WI38 (cell line): Measurements from ENCODE around the gene AOAH.

Source experiments
- H3K4me3 ChIP-seq: 2 replicates; pipeline ENCODE4 v1.5.1; 2011; ENCODE audit warnings: low read depth, mild to moderate bottlenecking, control low read depth, low read length
- TF ChIP-seq, protein P1 (sequence below): IDR thresholded peaks from 2 replicates; pipeline ENCODE4 v1.5.1; 2012; ENCODE audit warnings: low read depth, mild to moderate bottlenecking, control low read depth, low read length

AOAH gene

DNA sequence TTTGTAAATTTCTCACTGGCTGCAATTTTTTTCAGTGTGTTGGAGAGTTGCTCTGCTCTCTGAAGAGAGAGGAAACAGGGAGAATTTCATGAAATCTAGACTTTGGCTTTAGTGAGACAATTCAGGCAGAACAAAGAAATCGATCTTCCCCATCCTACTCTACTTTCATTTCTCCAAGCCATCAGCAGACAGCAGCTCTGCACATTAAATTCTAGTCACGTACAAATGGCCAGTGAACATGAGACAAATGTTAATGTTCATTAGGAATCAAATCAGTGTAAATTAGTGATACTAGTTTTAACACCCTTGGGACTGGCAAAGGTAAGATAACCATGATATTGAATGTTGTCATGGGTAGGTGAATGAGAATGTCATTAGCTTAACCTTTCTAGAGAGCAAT is 193.8 kb downstream of the AOAH start:
- TF ChIP-seq, protein P1, sequence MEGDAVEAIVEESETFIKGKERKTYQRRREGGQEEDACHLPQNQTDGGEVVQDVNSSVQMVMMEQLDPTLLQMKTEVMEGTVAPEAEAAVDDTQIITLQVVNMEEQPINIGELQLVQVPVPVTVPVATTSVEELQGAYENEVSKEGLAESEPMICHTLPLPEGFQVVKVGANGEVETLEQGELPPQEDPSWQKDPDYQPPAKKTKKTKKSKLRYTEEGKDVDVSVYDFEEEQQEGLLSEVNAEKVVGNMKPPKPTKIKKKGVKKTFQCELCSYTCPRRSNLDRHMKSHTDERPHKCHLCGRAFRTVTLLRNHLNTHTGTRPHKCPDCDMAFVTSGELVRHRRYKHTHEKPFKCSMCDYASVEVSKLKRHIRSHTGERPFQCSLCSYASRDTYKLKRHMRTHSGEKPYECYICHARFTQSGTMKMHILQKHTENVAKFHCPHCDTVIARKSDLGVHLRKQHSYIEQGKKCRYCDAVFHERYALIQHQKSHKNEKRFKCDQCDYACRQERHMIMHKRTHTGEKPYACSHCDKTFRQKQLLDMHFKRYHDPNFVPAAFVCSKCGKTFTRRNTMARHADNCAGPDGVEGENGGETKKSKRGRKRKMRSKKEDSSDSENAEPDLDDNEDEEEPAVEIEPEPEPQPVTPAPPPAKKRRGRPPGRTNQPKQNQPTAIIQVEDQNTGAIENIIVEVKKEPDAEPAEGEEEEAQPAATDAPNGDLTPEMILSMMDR = no peak
- no peak overlapping the region for H3K4me3 ChIP-seq

GRCh38 chr7:36527549-36527913 is 196.8 kb downstream of the AOAH start:
- H3K4me3 ChIP-seq = no peak overlapping the region
- TF ChIP-seq, protein P1 = no peak

- H3K4me3 ChIP-seq = no peak overlapping the region
- TF ChIP-seq, protein P1 = no peak
These were observed 197.3 kb downstream of the AOAH start for GRCh38 chr7:36526863-36527548.

DNA sequence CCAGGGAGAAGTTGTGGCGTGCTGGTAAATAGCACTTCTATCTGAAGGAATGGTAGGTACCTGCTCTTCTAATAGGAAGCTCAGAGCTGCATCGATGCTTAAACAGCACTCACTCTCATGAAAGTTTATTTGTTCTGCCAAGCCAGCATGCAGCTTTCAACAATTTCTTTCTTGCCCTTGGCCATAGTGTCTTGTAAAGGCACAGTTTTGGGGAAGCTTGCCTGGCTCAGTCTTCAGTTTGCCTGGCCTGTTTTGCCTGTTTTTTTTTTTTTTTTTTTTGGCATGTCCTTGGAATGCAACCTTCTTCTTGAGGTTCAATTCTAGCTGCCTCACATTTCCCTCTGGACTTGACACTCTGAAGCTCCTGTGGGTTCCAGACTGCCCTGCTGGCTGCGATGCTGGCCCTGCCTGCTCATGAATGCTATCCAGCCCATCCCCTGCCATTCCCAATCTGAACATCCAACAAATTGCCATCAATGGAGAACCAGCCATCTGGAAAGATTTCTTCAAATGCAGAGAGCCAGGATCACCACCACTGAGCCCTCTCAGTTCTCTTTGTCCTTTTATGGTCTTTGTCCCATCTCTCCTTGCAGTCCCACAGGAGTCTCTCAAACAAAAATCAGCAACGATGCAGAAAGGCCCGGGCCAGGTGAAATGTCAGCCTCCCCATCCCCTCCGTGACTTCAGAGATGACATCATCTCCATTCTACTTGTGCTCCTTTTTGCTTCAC is 200.8 kb downstream of the AOAH start:
- TF ChIP-seq, protein P1 = no peak
- no peak overlapping the region for H3K4me3 ChIP-seq

- TF ChIP-seq, protein P1 = no peak
- no peak overlapping the region for H3K4me3 ChIP-seq
These were observed 201.8 kb downstream of the AOAH start for GRCh38 chr7:36522453-36523007.

DNA sequence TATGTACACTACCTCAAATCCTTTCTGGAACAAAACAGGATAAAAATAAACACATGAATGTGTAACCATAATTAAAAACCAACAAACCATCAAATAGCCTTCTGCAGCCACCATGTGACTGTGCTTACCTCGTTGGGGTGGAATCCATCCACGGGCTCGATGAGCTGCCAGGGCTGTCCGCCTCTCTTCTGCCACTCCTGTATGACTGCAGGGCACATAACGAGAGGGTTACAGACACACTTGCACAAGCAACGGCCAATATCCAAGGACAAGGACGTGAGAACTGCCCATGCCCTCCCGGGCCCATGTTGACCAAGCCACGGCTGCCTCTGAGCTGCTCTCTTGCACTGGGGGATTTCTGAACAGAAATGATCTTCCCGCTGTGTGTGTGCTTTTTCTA is 202.4 kb downstream of the AOAH start:
- H3K4me3 ChIP-seq = no peak overlapping the region
- TF ChIP-seq, protein P1 = no peak

DNA sequence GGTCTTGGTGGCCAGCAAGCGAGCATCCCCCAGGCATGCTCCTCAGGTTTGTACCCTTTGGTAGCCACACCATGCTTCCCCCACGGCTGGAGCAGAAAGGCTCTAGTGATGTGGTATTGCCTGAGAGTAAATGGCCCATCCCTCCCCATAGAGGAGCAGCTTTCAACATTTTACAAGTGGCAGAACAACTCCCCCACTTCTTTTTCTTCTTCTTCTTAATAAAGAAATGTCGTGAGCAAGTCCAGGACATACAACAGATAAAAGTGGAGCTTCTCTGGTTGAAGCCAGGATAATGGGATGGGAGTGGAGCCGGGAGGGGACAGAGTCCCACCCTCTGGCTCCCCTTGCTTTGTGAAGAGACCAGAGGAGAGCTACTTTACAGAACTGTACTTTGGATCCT is 203.2 kb downstream of the AOAH start:
- TF ChIP-seq, protein P1 = no peak
- no peak overlapping the region for H3K4me3 ChIP-seq
